ENCODE data around the gene ACLY.

The ACLY gene

GRCh38 chr17:41905172-41905571, 13.6 kb downstream of the ACLY start:
- Histone ChIP-seq H3K9ac (ENCODE audit: low read depth, low read length) (no peak overlapping the region), H3K4me1 (ENCODE audit: control insufficient read depth, insufficient read depth, low read length) (no peaks in the 10 kb centered on the region), H3K4me3 (ENCODE audit: low read depth, low read length) (no peak overlapping the region), H3K36me3 (ENCODE audit: control insufficient read depth, insufficient read depth, low read length) (peaks cover 73% of the 10 kb centered on the region), H3K9me3 (ENCODE audit: control insufficient read depth, insufficient read depth, low read length) (no peaks in the 10 kb centered on the region), H3K27me3 (ENCODE audit: control insufficient read depth, insufficient read depth, low read length) (no peaks in the 10 kb centered on the region)

DNA sequence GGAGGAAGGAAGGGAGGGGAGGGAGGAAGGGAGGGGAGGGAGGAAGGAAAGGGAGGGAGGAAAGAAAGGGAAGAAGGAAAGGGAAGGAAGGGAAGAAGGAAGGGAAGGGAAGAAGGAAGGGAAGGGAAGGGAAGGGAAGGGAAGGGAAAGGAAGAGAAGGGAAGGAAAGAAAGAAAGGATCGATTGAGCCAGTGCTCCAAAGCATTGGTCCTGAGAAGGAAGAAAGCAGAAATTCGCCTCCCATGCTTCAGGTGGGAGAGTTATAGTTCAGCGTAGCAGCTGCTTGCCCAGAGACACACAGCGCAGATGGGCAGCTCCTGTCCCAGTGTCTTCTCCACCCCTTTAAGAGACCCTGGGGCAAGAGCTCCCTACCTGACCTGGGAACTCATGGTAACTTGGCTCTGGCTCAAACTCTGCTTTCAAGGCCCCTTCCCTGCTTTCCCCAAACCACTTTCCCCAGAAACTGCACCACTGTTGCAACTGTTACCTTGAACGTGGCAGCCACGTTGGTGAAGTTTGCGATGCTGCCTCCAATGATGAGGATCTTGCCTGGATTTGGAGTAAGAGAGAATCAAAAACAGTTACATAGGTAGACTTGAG, 14.4 kb downstream of the ACLY start:
- no peak overlapping the region for H3K4me3 ChIP-seq (ENCODE audit: low read depth, low read length)
- no peaks in the 10 kb centered on the region for H3K4me1 ChIP-seq (ENCODE audit: control insufficient read depth, insufficient read depth, low read length)
- H3K27me3 ChIP-seq (ENCODE audit: control insufficient read depth, insufficient read depth, low read length), result no peaks in the 10 kb centered on the region
- peaks cover 69% of the 10 kb centered on the region for H3K36me3 ChIP-seq (ENCODE audit: control insufficient read depth, insufficient read depth, low read length)
- H3K9ac ChIP-seq (ENCODE audit: low read depth, low read length), result no peak overlapping the region
- no peaks in the 10 kb centered on the region for H3K9me3 ChIP-seq (ENCODE audit: control insufficient read depth, insufficient read depth, low read length)

- H3K4me3 ChIP-seq (ENCODE audit: low read depth, low read length), result no peak overlapping the region
- H3K36me3 ChIP-seq (ENCODE audit: control insufficient read depth, insufficient read depth, low read length), result peaks cover 69% of the 10 kb centered on the region
- no peaks in the 10 kb centered on the region for H3K27me3 ChIP-seq (ENCODE audit: control insufficient read depth, insufficient read depth, low read length)
- no peak overlapping the region for H3K9ac ChIP-seq (ENCODE audit: low read depth, low read length)
- no peaks in the 10 kb centered on the region for H3K9me3 ChIP-seq (ENCODE audit: control insufficient read depth, insufficient read depth, low read length)
- no peaks in the 10 kb centered on the region for H3K4me1 ChIP-seq (ENCODE audit: control insufficient read depth, insufficient read depth, low read length)
Measured at GRCh38 chr17:41901646-41902045, 17.1 kb downstream of the ACLY start.

DNA sequence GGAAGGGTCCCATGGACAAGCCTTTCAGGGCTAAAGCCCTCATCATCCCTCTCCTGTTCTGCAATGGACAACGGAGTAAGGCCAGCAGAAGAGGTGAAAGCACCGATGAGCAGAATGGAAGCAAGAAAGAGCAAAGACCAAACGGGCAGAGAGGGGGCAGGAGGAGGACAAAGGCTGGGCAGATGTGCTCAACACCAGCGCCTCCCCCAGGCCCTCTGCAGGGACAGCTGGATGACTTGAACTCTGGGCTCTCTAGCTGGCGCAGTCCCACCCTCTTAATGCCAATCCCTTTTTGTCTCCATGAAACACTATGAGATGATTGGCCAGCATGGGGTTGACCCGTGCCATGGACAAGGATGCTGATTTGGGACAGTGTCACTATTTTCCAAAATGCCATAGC, 22.0 kb downstream of the ACLY start:
- no peaks in the 10 kb centered on the region for H3K4me1 ChIP-seq (ENCODE audit: control insufficient read depth, insufficient read depth, low read length)
- no peaks in the 10 kb centered on the region for H3K27me3 ChIP-seq (ENCODE audit: control insufficient read depth, insufficient read depth, low read length)
- peaks cover 79% of the 10 kb centered on the region for H3K36me3 ChIP-seq (ENCODE audit: control insufficient read depth, insufficient read depth, low read length)
- H3K9ac ChIP-seq (ENCODE audit: low read depth, low read length), result no peak overlapping the region
- no peaks in the 10 kb centered on the region for H3K9me3 ChIP-seq (ENCODE audit: control insufficient read depth, insufficient read depth, low read length)
- no peak overlapping the region for H3K4me3 ChIP-seq (ENCODE audit: low read depth, low read length)

- Histone ChIP-seq H3K9me3 (ENCODE audit: control insufficient read depth, insufficient read depth, low read length) (no peaks in the 10 kb centered on the region), H3K9ac (ENCODE audit: low read depth, low read length) (no peak overlapping the region), H3K36me3 (ENCODE audit: control insufficient read depth, insufficient read depth, low read length) (peaks cover 78% of the 10 kb centered on the region), H3K4me3 (ENCODE audit: low read depth, low read length) (no peak overlapping the region), H3K27me3 (ENCODE audit: control insufficient read depth, insufficient read depth, low read length) (no peaks in the 10 kb centered on the region), H3K4me1 (ENCODE audit: control insufficient read depth, insufficient read depth, low read length) (no peaks in the 10 kb centered on the region)
Measured at GRCh38 chr17:41895617-41896016, 23.1 kb downstream of the ACLY start.

GRCh38 chr17:41894791-41895331, 23.9 kb downstream of the ACLY start:
- Histone ChIP-seq H3K9ac (ENCODE audit: low read depth, low read length) (no peak overlapping the region), H3K36me3 (ENCODE audit: control insufficient read depth, insufficient read depth, low read length) (peaks cover 75% of the 10 kb centered on the region), H3K4me1 (ENCODE audit: control insufficient read depth, insufficient read depth, low read length) (no peaks in the 10 kb centered on the region), H3K9me3 (ENCODE audit: control insufficient read depth, insufficient read depth, low read length) (no peaks in the 10 kb centered on the region), H3K27me3 (ENCODE audit: control insufficient read depth, insufficient read depth, low read length) (no peaks in the 10 kb centered on the region), H3K4me3 (ENCODE audit: low read depth, low read length) (no peak overlapping the region)

DNA sequence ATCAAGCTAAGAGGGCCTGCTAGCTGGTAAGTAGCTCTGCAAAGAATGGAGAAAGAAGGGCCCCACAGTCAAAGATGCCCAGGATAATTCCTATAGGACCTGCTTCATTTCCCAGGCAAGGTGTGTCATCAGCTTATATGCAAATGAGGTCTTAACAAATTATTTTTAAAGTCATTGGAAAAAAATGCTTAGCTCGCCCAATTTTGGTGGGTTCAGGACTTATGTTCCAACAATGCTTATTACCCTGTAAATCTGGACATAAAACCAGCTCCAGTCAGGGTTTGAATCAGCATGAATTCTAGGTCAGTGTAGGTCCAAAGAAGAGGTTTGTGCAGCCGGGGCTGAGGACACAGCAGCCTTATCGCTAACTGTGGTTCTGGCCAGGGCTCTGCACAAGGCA, 25.4 kb downstream of the ACLY start:
- Histone ChIP-seq H3K36me3 (ENCODE audit: control insufficient read depth, insufficient read depth, low read length) (peaks cover 68% of the 10 kb centered on the region), H3K9me3 (ENCODE audit: control insufficient read depth, insufficient read depth, low read length) (no peaks in the 10 kb centered on the region), H3K9ac (ENCODE audit: low read depth, low read length) (no peak overlapping the region), H3K4me1 (ENCODE audit: control insufficient read depth, insufficient read depth, low read length) (no peaks in the 10 kb centered on the region), H3K27me3 (ENCODE audit: control insufficient read depth, insufficient read depth, low read length) (no peaks in the 10 kb centered on the region), H3K4me3 (ENCODE audit: low read depth, low read length) (no peak overlapping the region)

DNA sequence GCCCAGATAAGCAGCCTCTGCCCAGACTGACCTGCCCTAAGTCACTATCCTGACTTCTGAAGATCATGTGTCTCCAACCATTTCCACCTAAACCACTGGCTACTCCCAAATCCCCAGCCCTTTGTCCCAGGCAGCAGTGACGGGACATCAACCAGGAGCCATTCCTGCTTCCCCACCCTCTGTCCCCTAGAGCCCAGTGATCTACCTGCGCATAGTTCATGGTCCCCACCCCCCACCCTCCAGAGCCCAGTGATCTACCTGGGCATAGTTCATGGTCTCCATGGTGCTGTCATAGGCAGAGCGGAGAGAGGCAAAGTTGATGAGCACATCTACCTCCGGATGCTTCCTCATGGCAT, 26.8 kb downstream of the ACLY start:
- Histone ChIP-seq H3K9ac (ENCODE audit: low read depth, low read length) (no peak overlapping the region), H3K4me1 (ENCODE audit: control insufficient read depth, insufficient read depth, low read length) (no peaks in the 10 kb centered on the region), H3K36me3 (ENCODE audit: control insufficient read depth, insufficient read depth, low read length) (peaks cover 67% of the 10 kb centered on the region), H3K4me3 (ENCODE audit: low read depth, low read length) (no peak overlapping the region), H3K27me3 (ENCODE audit: control insufficient read depth, insufficient read depth, low read length) (no peaks in the 10 kb centered on the region), H3K9me3 (ENCODE audit: control insufficient read depth, insufficient read depth, low read length) (no peaks in the 10 kb centered on the region)

DNA sequence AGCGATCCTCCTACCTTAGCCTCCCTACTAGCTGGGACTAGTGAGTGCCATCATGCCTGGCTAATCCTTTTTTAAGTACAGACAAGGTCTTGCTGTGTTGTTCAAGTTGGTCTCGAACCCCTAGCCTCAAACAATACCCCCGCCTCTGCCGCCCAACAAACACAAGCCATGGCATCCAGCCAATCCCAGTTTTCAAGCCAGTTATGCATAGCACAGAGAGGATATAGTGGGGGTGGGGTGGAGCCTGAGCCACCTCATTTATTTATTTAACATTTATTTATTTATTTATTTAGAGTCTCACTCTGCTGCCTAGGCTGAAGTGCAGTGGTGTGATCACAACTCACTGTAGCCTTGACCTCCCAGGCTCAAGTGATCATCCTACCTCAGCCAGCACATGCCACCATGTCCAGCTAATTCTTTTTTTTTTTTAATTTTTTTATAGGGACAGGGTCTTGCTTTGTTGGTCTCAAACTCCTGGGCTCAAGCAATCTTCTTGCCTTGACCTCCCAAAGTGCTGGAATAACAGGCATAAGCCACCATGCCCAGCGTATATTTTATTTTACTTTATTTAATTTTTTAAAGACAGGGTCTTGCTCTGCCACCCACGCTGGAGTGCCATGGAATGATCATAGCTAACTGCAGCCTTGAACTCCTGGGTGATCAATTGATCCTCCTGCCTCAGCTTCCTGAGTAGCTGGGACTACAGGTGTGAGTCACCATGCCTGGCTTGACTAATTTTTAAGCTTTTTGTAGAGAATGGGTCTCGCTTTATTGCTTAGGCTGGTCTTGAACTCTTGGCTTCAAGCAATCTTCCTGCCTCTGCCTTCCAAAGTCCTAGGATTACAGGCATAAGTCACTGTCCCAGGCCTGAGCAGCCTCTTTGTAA, 27.4 kb downstream of the ACLY start:
- H3K9ac ChIP-seq (ENCODE audit: low read depth, low read length), result no peak overlapping the region
- no peaks in the 10 kb centered on the region for H3K27me3 ChIP-seq (ENCODE audit: control insufficient read depth, insufficient read depth, low read length)
- no peaks in the 10 kb centered on the region for H3K9me3 ChIP-seq (ENCODE audit: control insufficient read depth, insufficient read depth, low read length)
- H3K4me3 ChIP-seq (ENCODE audit: low read depth, low read length), result no peak overlapping the region
- H3K36me3 ChIP-seq (ENCODE audit: control insufficient read depth, insufficient read depth, low read length), result peaks cover 63% of the 10 kb centered on the region
- H3K4me1 ChIP-seq (ENCODE audit: control insufficient read depth, insufficient read depth, low read length), result no peaks in the 10 kb centered on the region

- Histone ChIP-seq H3K9ac (ENCODE audit: low read depth, low read length) (no peak overlapping the region), H3K27me3 (ENCODE audit: control insufficient read depth, insufficient read depth, low read length) (no peaks in the 10 kb centered on the region), H3K36me3 (ENCODE audit: control insufficient read depth, insufficient read depth, low read length) (peaks cover 67% of the 10 kb centered on the region), H3K4me3 (ENCODE audit: low read depth, low read length) (no peak overlapping the region), H3K4me1 (ENCODE audit: control insufficient read depth, insufficient read depth, low read length) (no peaks in the 10 kb centered on the region), H3K9me3 (ENCODE audit: control insufficient read depth, insufficient read depth, low read length) (no peaks in the 10 kb centered on the region)
Measured at GRCh38 chr17:41888332-41888965, 30.3 kb downstream of the ACLY start.

DNA sequence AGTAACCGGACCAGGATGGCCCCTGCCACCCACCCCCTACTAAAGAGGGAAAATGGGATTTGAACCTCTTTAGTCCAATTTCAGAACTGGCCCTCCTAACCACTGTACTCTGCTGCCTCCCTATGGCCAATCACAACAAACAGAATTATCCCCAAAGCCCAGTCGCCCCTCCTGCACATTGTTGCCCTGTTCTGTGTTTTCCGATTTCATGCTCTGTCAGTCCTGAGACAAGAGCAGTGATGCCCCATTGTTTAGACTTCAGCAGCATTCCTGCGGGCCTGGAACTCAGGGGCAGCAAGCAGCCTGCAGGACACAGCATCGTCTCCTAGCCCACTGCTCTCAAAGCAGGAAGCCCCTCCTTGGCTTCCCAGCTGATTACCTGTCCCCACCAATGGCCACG, 33.0 kb downstream of the ACLY start:
- Histone ChIP-seq H3K27me3 (ENCODE audit: control insufficient read depth, insufficient read depth, low read length) (no peaks in the 10 kb centered on the region), H3K9me3 (ENCODE audit: control insufficient read depth, insufficient read depth, low read length) (no peaks in the 10 kb centered on the region), H3K9ac (ENCODE audit: low read depth, low read length) (no peak overlapping the region), H3K4me1 (ENCODE audit: control insufficient read depth, insufficient read depth, low read length) (peaks cover 3% of the 10 kb centered on the region), H3K36me3 (ENCODE audit: control insufficient read depth, insufficient read depth, low read length) (peaks cover 60% of the 10 kb centered on the region), H3K4me3 (ENCODE audit: low read depth, low read length) (no peak overlapping the region)
